Transverse colon (tissue), 4 donors: ENCODE results near the gene PPP4C. TPM values are rescaled to one million over a fixed set of nuclear protein-coding genes. Genes with fewer than 3 reads are reported as not detected.

ENCODE experiments used
- DNase-seq: peaks from one replicate; pipeline ENCODE4 v3.0.0-alpha.2; 2019
- H3K27ac ChIP-seq, 4 donors: fragments of 200-600 bp; sonication (generic); 2 replicates each; pipeline ENCODE4 v1.5.1; 2016 to 2018; ENCODE audit warnings: inconsistent platforms in 4 of 4
- H3K27me3 ChIP-seq: fragments of 200-600 bp; sonication (generic); 2 replicates; pipeline ENCODE4 v1.5.1; 2017; ENCODE audit warnings: inconsistent platforms
- H3K36me3 ChIP-seq, 4 donors: fragments of 200-600 bp; sonication (generic); 2 replicates each; pipeline ENCODE4 v1.5.1; 2017 to 2019; ENCODE audit warnings: inconsistent platforms in 4 of 4
- H3K4me1 ChIP-seq, 4 donors: fragments of 200-600 bp; sonication (generic); 2 replicates each; pipeline ENCODE4 v1.5.1; 2017 to 2020; ENCODE audit warnings: inconsistent platforms in 4 of 4
- H3K4me3 ChIP-seq, 4 donors: fragments of 200-600 bp; sonication (generic); 1 replicate in 1 of 4; 2 replicates in 3 of 4; pipeline versions ENCODE4 v1.5.1 to v1.6.1; 2017 to 2019; ENCODE audit warnings: inconsistent platforms in 4 of 4
- H3K9me3 ChIP-seq, 2 donors: fragments of 200-600 bp; sonication (generic); 2 replicates each; pipeline ENCODE4 v1.5.1; 2017 to 2019; ENCODE audit warnings: inconsistent platforms in 2 of 2
- EP300 ChIP-seq: sonication (generic); formaldehyde crosslinking; IDR thresholded peaks from one replicate; pipeline ENCODE4 v1.6.1; 2017; ENCODE audit warnings: antibody characterized with exemption, low read depth
- POLR2A ChIP-seq: fragments of 450-650 bp; IDR thresholded peaks from one replicate; pipeline ENCODE4 v1.6.1; 2016; ENCODE audit warnings: antibody characterized with exemption, mild to moderate bottlenecking, moderate library complexity
- POLR2AphosphoS5 ChIP-seq, 3 donors: sonication (generic); formaldehyde crosslinking; IDR thresholded peaks; one replicate each; pipeline ENCODE4 v1.6.1; 2016; ENCODE audit warnings: antibody characterized with exemption in 3 of 3
- WGBS, 2 donors: methylation state at CpG; one replicate each; pipeline ENCODE4 v1.1.5; 2018; ENCODE audit warnings: low coverage in 1 of 2; 5-methylcytosine and 5-hydroxymethylcytosine counted together
- in situ Hi-C, 4 donors: fragments of 200-750 bp; cut with MboI; loops; one replicate each; pipeline versions ENCODE4 v1.15.0 to v1.15.1; 2017; ENCODE audit warnings: low sequenced_read_pairs in 3 of 4, low pct_ligation_motif_present in 1 of 4, low pct_unique_long_range_greater_than_20kb in 1 of 4
- intact Hi-C: fragments of 100-400 bp; cut with DNase I; formaldehyde crosslinking; loops from one replicate; pipeline ENCODE4 v1.15.1; 2023; ENCODE audit warnings: low total_unique reads
- total RNA-seq, 4 donors: library from RNA; depleted of rRNA; stranded (reverse); fragments of >200 nt; gene quantifications; one replicate each; pipeline ENCODE4 v1.1.0, GENCODE V29; 2016
- TF ChIP-seq, protein P1 (sequence below), 5 experiments: fragments of 200-600 bp in 3 of 5; fragments of 450-650 bp in 2 of 5; sonication (generic) in 3 of 5; IDR thresholded peaks; 1 replicate in 2 of 5; 2 replicates in 3 of 5; pipeline ENCODE4 v1.5.1; 2016 to 2017; ENCODE audit warnings: antibody characterized with exemption in 5 of 5, inconsistent platforms in 3 of 5, mild to moderate bottlenecking in 2 of 5, moderate library complexity in 1 of 5

The PPP4C gene
- total RNA-seq, 4 donors from 2014 or later, result 17.7 to 92.3 (median 74.3) TPM

DNA sequence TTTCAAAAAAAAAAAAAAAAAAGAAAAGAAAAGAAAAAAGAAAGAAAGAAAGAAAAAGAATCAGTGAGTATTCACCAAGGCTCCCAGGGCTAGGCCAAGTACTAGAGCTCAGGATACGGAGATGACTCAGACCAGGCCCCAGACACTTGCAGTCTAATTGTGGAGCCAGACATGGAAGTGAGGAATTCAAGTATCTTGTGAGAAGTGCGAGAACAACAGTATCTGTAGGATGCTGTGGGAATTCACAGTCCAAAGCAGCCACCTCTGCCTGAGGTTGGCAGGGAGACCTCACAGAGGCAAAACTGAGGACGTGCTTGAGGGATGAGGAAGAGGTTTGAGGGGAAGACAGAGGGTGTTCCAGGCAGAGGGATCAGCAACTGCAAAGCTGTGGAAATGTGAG is 24.3 kb upstream of the PPP4C start:
- intact Hi-C loops (no loop called here), in situ Hi-C loops (no loop called here)
- H3K27ac ChIP-seq, result no peak overlapping the region
- 92 to 96% methylated on average over 3 of the region's 3 CpGs for WGBS, 2 donors
- H3K27me3 ChIP-seq, result no peaks in the 10 kb centered on the region
- TF ChIP-seq POLR2AphosphoS5 (IDR thresholded peaks at IDR 0.05) (no peak), POLR2A (no peak), EP300 (no peak)
- TF ChIP-seq, protein P1, sequence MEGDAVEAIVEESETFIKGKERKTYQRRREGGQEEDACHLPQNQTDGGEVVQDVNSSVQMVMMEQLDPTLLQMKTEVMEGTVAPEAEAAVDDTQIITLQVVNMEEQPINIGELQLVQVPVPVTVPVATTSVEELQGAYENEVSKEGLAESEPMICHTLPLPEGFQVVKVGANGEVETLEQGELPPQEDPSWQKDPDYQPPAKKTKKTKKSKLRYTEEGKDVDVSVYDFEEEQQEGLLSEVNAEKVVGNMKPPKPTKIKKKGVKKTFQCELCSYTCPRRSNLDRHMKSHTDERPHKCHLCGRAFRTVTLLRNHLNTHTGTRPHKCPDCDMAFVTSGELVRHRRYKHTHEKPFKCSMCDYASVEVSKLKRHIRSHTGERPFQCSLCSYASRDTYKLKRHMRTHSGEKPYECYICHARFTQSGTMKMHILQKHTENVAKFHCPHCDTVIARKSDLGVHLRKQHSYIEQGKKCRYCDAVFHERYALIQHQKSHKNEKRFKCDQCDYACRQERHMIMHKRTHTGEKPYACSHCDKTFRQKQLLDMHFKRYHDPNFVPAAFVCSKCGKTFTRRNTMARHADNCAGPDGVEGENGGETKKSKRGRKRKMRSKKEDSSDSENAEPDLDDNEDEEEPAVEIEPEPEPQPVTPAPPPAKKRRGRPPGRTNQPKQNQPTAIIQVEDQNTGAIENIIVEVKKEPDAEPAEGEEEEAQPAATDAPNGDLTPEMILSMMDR (IDR thresholded peaks at IDR 0.05), result no peak
- H3K4me1 ChIP-seq, result peaks cover 4 to 15% (median 13%) of the 10 kb centered on the region in 4 donors
- DNase-seq, result no peak
- no peaks in the 10 kb centered on the region for H3K36me3 ChIP-seq
- no peak overlapping the region for H3K4me3 ChIP-seq
- no peaks in the 10 kb centered on the region for H3K9me3 ChIP-seq

DNA sequence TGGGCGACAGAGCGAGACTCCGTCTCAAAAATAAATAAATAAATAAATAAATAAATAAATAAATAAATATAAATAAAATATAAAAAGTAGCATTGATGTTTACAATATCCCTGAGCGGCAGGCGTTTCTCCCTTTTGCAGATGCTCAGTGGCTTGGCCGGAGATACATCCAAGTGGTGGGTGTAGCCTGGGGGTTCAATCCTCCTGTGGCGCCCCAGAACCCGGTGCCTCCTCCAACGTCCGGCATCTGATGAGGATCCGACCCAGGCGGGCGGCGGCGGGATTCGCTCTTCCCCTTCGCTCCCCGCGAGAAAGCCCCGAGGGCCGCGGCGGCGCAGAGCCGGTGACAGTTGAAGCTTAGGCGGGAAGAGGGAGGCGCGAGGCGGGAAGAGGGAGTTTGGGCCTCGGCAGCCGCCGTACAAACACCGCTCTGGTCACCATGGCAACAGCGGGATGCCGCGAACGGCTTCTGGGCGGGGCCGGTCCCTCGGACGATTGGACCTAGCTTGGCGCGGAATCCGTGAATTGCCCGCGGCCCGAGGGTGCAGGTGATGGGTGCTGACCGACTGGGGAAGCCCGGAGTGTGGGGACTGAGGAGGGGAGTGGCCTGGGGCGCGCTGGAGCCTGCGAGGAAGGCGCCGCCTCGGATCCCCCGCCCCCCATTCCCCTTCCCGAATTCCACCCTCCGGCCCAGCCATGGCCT is 23.0 kb upstream of the PPP4C start:
- 5 to 37% methylated on average over 7 to 58 of the region's 58 CpGs for WGBS, 2 donors
- TF ChIP-seq POLR2AphosphoS5 (IDR thresholded peaks at IDR 0.05) (peak; percentile 55 to 62 (median 62)), POLR2A (no peak), EP300 (no peak)
- in situ Hi-C loops (no loop called here), intact Hi-C loops (no loop called here)
- DNase-seq, result peak; percentile 96
- Histone ChIP-seq H3K27ac (peak overlapping the region; percentile 42 to 66 (median 60)), H3K27me3 (no peaks in the 10 kb centered on the region), H3K4me1 (peaks cover 4 to 15% (median 13%) of the 10 kb centered on the region in 4 donors), H3K9me3 (no peaks in the 10 kb centered on the region), H3K4me3 (peak overlapping the region; percentile 49 to 80 (median 56)), H3K36me3 (no peaks in the 10 kb centered on the region)

DNA sequence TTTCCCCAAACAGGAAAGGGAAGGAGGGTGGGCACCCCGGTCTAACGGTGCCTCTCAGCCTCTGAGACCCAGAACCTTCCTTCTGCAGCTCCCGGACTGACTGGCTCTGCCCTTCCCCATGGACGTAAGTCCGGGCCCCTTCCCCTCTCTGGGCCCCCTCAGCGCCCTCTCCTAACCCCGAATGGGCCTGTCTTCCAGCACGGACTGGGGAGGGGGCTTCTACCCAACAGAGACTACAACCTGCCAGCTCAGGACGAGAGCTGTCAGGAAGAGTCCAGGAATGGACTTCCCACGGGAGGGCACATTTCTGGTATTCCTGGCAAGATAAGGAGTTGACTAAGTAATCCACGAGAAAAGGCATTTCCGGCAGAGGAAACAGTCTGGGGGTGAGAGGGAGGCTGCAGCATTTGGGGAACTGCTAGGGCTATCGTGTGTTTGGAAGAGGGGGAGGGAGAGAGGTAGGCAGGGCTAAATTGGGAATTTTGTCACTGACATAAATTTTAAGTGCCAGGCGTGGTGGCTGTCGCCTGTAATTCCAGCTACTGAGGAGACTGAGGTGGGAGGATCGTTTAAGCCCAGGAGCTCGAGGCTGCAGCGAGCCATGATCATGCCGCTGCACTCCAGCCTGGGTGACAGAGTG is 22.3 kb upstream of the PPP4C start:
- H3K4me3 ChIP-seq, result peak overlapping the region; percentile 49 to 80 (median 56)
- TF ChIP-seq EP300, result no peak
- DNase-seq, result no peak
- no peaks in the 10 kb centered on the region for H3K36me3 ChIP-seq
- no peaks in the 10 kb centered on the region for H3K27me3 ChIP-seq
- no peaks in the 10 kb centered on the region for H3K9me3 ChIP-seq
- WGBS, 2 donors, result 5% methylated on average over 19 of the region's 19 CpGs; no CpG with 5 or more reads in 1 of the 2 donors
- H3K4me1 ChIP-seq, result peaks cover 4 to 15% (median 13%) of the 10 kb centered on the region in 4 donors
- intact Hi-C loops (no loop called here), in situ Hi-C loops (no loop called here)
- H3K27ac ChIP-seq, result peak overlapping the region; percentile 42 to 66 (median 60)

DNA sequence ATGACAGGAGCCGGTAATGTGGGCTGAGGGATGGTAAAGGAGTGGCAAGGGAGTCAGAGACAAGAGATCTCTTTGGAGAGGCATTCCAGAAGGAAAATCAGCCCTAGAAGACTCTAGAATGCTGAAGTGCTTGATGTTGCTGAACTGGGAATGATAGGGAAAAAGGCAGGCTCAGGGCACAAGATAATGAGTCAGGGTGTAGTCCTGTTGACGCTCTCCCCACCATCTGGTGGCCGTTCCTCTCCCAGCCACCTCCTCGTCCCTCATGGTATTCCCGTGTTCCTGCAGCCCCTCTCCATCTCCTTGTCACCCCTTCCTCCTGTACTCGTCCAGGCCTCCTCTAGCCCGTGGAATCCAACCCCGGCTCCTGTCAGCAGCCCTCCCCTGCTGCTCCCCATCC is 21.3 kb upstream of the PPP4C start:
- no peak for TF ChIP-seq POLR2AphosphoS5 (IDR thresholded peaks at IDR 0.05)
- TF ChIP-seq POLR2A, result no peak
- TF ChIP-seq, protein P1 (IDR thresholded peaks at IDR 0.05), result no peak
- no peak for TF ChIP-seq EP300
- H3K27me3 ChIP-seq, result no peaks in the 10 kb centered on the region
- 71 to 85% methylated on average over 6 to 8 of the region's 8 CpGs for WGBS, 2 donors

DNA sequence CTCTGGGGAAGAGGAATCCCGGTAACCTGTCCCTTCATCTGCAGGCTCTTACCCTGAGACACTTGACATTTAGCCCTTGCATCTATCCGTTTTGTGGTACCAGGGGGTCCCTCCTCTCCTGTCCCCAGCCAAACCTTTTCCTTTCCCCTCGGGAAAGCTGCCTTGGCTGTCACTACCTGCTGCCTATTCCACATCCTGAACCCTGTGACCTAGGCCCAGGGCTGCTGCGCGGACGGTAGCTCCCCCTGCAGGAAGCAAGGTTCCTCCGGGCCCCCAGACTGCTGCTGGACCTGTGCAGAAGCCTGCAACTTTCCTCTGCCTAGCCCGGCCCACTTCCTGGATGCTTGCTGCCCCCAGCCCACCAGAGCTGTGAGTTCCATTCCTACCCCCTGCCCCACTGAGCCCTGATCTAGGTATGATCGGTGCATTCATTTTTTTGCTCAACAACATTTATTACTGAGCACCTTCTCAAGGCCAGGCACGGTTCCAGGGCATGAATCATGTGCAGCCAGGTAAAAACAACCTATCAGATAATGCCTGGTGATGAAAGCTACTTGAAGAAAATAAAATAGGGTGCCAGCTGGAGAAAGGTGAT is 20.7 kb upstream of the PPP4C start:
- H3K27ac ChIP-seq, result no peak overlapping the region
- no peaks in the 10 kb centered on the region for H3K9me3 ChIP-seq
- TF ChIP-seq POLR2AphosphoS5 (IDR thresholded peaks at IDR 0.05), result no peak
- TF ChIP-seq, protein P1 (IDR thresholded peaks at IDR 0.05), result peak; percentile 40 to 53 (median 43)
- TF ChIP-seq POLR2A, result no peak
- no peak for TF ChIP-seq EP300
- H3K27me3 ChIP-seq, result no peaks in the 10 kb centered on the region
- peak; percentile 54 for DNase-seq
- no peaks in the 10 kb centered on the region for H3K36me3 ChIP-seq
- intact Hi-C loops, result no loop called here
- WGBS, 2 donors, result 18 to 29% methylated on average over 4 to 10 of the region's 10 CpGs
- in situ Hi-C loops, result no loop called here
- no peak overlapping the region for H3K4me3 ChIP-seq
- peaks cover 4 to 15% (median 13%) of the 10 kb centered on the region in 4 donors for H3K4me1 ChIP-seq

More for the DNA sequence above, 21.3 kb upstream of the PPP4C start:
- no peaks in the 10 kb centered on the region for H3K9me3 ChIP-seq
- intact Hi-C loops (no loop called here), in situ Hi-C loops (no loop called here)
- no peak overlapping the region for H3K4me3 ChIP-seq
- no peak for DNase-seq
- H3K36me3 ChIP-seq, result no peaks in the 10 kb centered on the region
- H3K27ac ChIP-seq, result no peak overlapping the region
- peaks cover 4 to 15% (median 13%) of the 10 kb centered on the region in 4 donors for H3K4me1 ChIP-seq
